Measurements from ENCODE around the gene CACFD1.

The CACFD1 gene

GRCh38 chr9:133505186-133505830 is 45.5 kb downstream of the CACFD1 start:
- DNase-seq (ENCODE audit: low read depth) = no peak

GRCh38 chr9:133505901-133506652 is 46.3 kb downstream of the CACFD1 start:
- TF ChIP-seq CTCF (IDR thresholded peaks at IDR 0.05; ENCODE audit: insufficient read depth, low read depth, low read length, missing control alignments) = no peak
- H3K4me3 ChIP-seq (ENCODE audit: low read length) = no peak overlapping the region
- no peak for DNase-seq (ENCODE audit: low read depth)

More at GRCh38 chr9:133505186-133505830, 45.5 kb downstream of the CACFD1 start:
- no peak overlapping the region for H3K4me3 ChIP-seq (ENCODE audit: low read length)
- TF ChIP-seq CTCF (IDR thresholded peaks at IDR 0.05; ENCODE audit: insufficient read depth, low read depth, low read length, missing control alignments) = no peak

DNA sequence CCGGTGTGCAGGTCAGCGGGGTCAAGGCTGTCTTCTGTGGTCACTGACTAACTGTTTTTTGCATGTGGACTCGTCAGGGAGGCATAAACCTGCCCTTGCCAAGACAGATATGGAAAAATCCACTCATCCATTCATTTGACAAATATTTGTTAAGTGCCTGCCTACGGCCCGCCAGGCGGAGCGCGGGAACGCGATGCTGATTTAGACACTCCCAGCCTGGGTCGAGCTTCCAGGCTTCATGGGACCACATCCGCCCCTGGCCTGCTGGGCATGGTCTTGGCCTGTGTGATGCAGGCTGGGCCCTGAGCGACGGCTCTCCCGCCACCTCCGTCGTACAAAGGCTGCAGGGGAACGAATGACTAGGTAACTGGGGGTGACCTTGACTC is 46.9 kb downstream of the CACFD1 start:
- DNase-seq (ENCODE audit: low read depth) = no peak

GRCh38 chr9:133507246-133507965 is 47.6 kb downstream of the CACFD1 start:
- DNase-seq (ENCODE audit: low read depth) = no peak

More for the DNA sequence above, 46.9 kb downstream of the CACFD1 start:
- no peak overlapping the region for H3K4me3 ChIP-seq (ENCODE audit: low read length)
- TF ChIP-seq CTCF (IDR thresholded peaks at IDR 0.05; ENCODE audit: insufficient read depth, low read depth, low read length, missing control alignments) = no peak

DNA sequence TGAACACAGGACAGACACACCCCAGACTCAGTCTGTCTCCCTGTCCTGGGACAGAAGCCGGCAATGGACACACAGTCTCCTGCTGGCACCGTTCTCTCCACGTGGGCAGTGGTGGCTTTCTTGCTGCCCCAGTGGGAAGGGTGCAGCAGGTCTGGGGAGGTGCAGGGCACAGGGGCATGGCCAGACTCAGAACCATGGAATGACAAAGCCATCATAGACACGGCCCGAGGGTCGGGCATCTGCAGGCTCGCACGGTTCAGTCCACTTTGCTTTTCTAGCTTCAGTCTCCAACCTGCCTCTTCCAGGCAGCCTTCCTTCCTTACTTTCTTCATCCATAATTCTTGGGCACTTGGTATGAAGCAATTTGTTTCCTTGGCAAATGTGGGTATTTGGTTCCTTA is 48.3 kb downstream of the CACFD1 start:
- no peak for DNase-seq (ENCODE audit: low read depth)
- TF ChIP-seq CTCF (IDR thresholded peaks at IDR 0.05; ENCODE audit: insufficient read depth, low read depth, low read length, missing control alignments) = no peak
- no peak overlapping the region for H3K4me3 ChIP-seq (ENCODE audit: low read length)

More at GRCh38 chr9:133507246-133507965, 47.6 kb downstream of the CACFD1 start:
- TF ChIP-seq CTCF (IDR thresholded peaks at IDR 0.05; ENCODE audit: insufficient read depth, low read depth, low read length, missing control alignments) = no peak
- no peak overlapping the region for H3K4me3 ChIP-seq (ENCODE audit: low read length)

- no peak for TF ChIP-seq CTCF (IDR thresholded peaks at IDR 0.05; ENCODE audit: insufficient read depth, low read depth, low read length, missing control alignments)
- H3K4me3 ChIP-seq (ENCODE audit: low read length) = no peak overlapping the region
- DNase-seq (ENCODE audit: low read depth) = peak; percentile 13
Observed at GRCh38 chr9:133509179-133510083, 49.7 kb downstream of the CACFD1 start.
